Stimulated activated effector memory CD8-positive, alpha-beta T cell treated with anti-CD3 and anti-CD28 coated beads, Interleukin-12 subunit alpha, Interleukin-12 subunit beta, amount 100 ng/mL, for 72 hours (primary cell): ENCODE results near the gene SLAMF8.
A peak's percentile ranks its signal among the peaks of the same experiment; 100 is the strongest.

Source experiments
- ATAC-seq: fragments of 150-1000 bp; cut with Tn5 transposase; 2 replicates; pipeline ENCODE4 v1.10.0; 2021
- DNase-seq, 2 donors: peaks; one replicate each; pipeline ENCODE4 v3.0.0; 2021 to 2022; ENCODE audit warnings: low spot score in 2 of 2
- H3K27ac Mint-ChIP-seq: one replicate; pipeline ENCODE4 v1.8.0; 2022; ENCODE audit warnings: mild to moderate bottlenecking, mixed read lengths
- H3K36me3 Mint-ChIP-seq: one replicate; pipeline ENCODE4 v1.8.0; 2022; ENCODE audit warnings: mild to moderate bottlenecking, mixed read lengths
- H3K4me1 Mint-ChIP-seq: one replicate; pipeline ENCODE4 v1.8.0; 2022; ENCODE audit warnings: mixed read lengths
- H3K4me3 Mint-ChIP-seq: one replicate; pipeline ENCODE4 v1.8.0; 2022; ENCODE audit warnings: mild to moderate bottlenecking, mixed read lengths
- H3K9me3 Mint-ChIP-seq: one replicate; pipeline ENCODE4 v1.8.0; 2022; ENCODE audit warnings: mixed read lengths

Gene SLAMF8

DNA sequence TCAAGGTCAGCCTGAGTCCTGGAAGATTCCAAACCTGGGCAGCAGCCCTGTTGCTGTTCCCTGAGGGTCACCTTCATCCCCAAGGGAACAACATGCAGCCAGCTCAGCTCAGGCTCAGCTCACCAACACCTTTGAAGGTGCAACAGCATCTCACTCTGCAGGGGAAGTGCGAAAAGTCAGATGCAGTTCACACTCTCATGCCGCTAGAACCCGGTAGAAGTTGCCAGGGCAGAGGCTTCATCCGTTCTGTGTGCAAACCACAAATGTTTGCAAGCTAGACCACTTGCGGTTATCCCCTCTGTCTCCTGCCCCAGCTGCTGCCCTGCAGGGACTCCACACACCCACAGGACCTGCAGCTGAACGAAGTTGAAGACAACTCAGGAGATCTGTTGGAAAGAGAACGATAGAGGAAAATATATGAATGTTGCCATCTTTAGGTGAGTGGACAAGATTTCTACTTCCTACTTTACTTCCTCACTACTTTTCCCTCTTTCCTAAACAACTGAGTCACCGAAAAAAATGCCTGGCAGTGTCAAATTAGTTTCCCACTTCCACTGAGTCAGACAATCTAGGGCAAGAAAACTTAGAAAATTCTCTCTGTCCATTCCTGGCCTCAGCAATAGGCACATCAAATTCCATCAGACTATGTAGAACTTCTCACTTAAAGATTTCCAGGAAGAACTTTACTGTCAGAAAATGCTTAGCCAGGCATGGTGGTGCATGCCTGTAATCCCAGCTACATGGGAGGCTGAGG is 26.3 kb upstream of the SLAMF8 start:
- Mint-ChIP-seq H3K4me3 (peak overlapping the region; percentile 59), H3K4me1 (peaks cover 68% of the 10 kb centered on the region), H3K9me3 (no peaks in the 10 kb centered on the region), H3K27ac (peak overlapping the region; percentile 92), H3K36me3 (no peaks in the 10 kb centered on the region)
- peak; percentile 71 for ATAC-seq
- DNase-seq = peak in 1 of 2 donors; percentile 67

DNA sequence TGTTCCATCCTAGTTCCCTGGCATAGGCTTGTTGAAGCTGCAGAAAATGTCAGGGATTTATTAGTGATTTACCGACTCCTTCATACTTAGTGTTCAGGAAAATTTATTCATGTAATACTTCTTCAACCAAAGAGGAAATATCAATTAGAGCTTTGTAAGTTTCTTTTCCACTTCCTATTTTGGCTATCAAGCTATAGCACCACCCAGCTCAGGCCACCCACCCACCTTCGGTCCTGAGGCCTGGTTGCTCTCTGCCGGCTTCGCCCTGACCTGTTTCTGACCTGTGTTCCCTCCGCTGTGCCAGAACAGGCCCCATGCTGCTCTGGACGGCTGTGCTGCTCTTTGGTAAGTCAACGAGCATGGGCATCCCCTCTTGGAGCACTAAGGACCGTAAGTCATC is 24.6 kb upstream of the SLAMF8 start, which contains the start of gene FCRL6:
Gene FCRL6 (plus strand): TSS at position 250 of the 400 bp plus-strand sequence. CDS start 65 bp downstream, at position 315.
- no peak for DNase-seq
- ATAC-seq = no peak
- H3K4me3 Mint-ChIP-seq = peak within 1 kb of the TSS; percentile 59
- no peaks in the 10 kb centered on the region for H3K9me3 Mint-ChIP-seq
- no peaks in the 10 kb centered on the region for H3K36me3 Mint-ChIP-seq
- peak within 1 kb of the TSS; percentile 92 for H3K27ac Mint-ChIP-seq
- peaks cover 85% of the 10 kb centered on the region for H3K4me1 Mint-ChIP-seq

DNA sequence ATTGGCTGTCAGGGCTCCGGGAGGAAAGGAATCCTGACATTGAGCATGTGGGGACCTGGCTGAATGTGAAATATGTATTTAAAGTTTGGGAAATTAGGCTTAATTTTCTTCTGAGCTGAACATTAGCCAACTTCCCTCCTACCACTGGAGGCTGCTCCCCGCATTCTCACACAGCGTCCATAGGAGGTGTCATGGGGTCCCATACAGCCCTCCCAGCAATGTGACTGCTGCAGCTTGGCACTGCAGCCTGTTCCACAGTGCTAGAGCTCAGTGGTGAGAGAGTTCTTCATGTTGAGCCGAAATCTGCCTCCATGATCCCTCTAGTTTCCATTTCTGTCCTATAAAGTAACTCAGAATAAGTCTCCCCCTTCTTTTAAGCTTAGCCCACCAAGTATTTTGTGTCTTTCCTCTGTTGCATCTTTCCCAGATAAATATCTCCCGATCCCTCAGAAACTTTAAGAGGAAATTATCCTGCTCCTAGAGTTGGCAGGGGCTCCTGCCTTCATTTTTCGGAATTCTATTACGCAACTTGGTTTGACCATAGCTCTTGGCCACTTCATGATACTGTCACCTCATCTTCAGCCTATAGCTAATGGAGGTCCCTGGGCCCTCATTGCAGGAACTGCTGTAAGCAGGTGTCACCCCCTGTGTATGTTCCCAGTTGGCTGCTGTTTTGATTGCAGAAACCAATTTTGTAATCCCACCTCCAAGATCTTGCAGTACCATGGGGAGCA is 22.6 kb upstream of the SLAMF8 start:
- H3K4me1 Mint-ChIP-seq = peaks cover 89% of the 10 kb centered on the region

DNA sequence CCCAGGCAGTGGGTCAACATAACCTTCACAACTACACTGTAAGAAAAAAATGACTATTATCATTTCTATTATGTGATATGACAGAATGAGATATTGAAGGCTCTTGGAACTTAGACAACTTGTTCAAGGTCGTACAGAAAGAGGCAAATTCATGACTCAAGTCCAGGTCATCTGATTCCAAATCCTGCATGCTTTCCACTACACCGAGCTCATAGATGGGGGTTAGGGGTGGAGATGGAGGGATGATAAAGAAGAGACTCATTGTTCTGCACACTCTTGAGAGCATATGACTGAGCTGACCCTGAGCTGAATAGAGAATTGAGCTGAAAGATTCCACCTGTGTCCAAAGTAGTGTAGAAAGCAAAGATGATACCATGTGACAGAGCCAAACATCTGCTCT is 21.7 kb upstream of the SLAMF8 start:
- Mint-ChIP-seq H3K9me3 (no peaks in the 10 kb centered on the region), H3K4me3 (no peak overlapping the region), H3K36me3 (no peaks in the 10 kb centered on the region), H3K4me1 (peaks cover 81% of the 10 kb centered on the region), H3K27ac (peak overlapping the region; percentile 46)
- DNase-seq (no peak), ATAC-seq (peak; percentile 47)

More for the DNA sequence above, 22.6 kb upstream of the SLAMF8 start:
- ATAC-seq (peak; percentile 51), DNase-seq (no peak)
- Mint-ChIP-seq H3K9me3 (no peaks in the 10 kb centered on the region), H3K36me3 (no peaks in the 10 kb centered on the region), H3K27ac (peak overlapping the region; percentile 46), H3K4me3 (peak overlapping the region; percentile 59)

DNA sequence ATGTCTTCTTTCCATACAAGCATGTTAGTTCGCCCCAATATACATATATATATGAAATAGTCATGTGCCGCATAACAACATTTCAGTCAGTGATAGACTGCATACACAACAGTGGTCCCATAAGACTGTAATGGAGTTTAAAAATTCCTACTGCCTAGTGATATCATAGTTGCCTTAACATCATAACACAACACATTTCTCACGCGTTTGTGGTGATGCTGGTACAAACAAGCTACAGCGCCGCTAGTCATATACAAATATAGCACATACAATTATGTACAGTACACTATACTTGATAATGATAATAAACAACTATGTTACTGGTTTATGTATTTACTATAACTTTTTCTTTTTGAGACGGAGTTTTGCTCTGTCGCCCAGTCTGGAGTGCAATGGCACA is 10.7 kb upstream of the SLAMF8 start:
- peaks cover 30% of the 10 kb centered on the region for H3K4me1 Mint-ChIP-seq
- H3K4me3 Mint-ChIP-seq = no peak overlapping the region
- no peaks in the 10 kb centered on the region for H3K36me3 Mint-ChIP-seq
- no peak for DNase-seq
- no peak for ATAC-seq
- no peaks in the 10 kb centered on the region for H3K9me3 Mint-ChIP-seq
- no peak overlapping the region for H3K27ac Mint-ChIP-seq

DNA sequence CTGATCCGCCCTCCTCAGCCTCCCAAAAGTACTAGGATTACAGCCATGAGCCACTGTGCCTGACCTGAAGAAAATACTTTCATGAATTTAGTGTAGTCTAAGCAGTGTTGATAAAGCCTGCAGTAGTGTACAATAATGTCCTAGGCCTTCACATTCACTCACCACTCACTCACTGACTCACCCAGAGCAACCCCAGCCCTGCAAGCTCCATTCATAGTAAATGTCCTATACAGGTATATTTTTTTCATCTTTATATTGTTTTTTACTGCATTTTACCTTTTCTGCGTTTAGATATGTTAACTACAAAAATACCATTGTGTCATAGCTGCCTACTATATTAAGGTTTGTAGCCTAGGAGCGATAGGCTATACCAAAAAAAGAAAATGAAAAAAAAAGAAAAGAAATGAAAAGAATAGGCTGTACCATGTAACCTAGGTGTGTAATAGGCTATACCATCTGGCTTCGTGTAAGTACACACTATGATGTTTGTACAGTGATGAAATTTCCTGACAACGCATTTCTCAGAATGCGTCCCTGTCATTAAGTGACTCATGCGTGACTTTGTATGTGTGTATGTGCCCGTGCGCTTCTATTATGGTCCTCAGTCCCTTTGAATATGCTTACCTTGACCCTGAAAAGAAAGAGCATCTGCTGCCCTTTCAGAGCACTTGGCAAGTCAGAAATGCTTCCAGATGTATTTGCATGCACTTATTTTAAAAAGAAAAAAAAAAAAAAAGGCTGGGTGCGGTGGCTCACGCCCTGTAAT is 9.2 kb upstream of the SLAMF8 start:
- no peaks in the 10 kb centered on the region for H3K36me3 Mint-ChIP-seq
- H3K4me3 Mint-ChIP-seq = no peak overlapping the region
- ATAC-seq (peak; percentile 84), DNase-seq (no peak)
- peaks cover 43% of the 10 kb centered on the region for H3K4me1 Mint-ChIP-seq
- no peaks in the 10 kb centered on the region for H3K9me3 Mint-ChIP-seq
- no peak overlapping the region for H3K27ac Mint-ChIP-seq

DNA sequence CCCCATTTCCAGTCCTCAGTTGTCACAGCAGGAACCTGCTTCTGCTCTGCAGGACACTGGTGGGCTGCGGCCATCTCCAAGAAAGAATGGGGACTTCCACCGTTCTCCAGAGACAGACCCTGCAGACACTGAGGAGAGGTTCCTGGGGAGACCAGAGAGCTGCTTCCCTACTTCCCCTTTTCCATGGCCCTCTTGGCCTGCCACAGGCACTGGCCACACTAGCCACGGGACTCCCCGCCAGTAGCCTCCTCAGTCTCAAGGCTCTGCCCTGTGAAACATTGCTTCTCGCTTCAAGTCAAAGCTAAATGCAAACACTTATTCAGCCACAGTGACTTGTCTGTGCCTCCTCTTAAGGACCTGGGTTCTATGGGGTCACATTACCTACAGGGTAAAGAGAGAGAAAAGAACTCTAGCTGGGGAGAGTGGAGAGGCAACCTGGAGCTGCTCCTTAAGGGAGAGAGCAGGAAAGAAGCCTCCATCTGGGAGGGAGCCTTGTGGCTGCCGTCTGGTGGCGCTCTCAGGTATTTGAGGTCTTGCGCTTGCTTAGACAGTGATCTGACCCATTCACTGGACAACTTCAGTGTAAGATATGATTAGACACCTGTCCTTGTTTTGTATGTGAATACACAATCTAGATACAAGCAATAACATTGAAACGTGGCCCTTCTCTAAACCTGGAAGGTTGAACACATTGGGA is 5.4 kb upstream of the SLAMF8 start:
- Mint-ChIP-seq H3K36me3 (no peaks in the 10 kb centered on the region), H3K4me1 (peaks cover 74% of the 10 kb centered on the region), H3K27ac (peak overlapping the region; percentile 32), H3K9me3 (no peaks in the 10 kb centered on the region), H3K4me3 (no peak overlapping the region)
- DNase-seq (no peak), ATAC-seq (no peak)

DNA sequence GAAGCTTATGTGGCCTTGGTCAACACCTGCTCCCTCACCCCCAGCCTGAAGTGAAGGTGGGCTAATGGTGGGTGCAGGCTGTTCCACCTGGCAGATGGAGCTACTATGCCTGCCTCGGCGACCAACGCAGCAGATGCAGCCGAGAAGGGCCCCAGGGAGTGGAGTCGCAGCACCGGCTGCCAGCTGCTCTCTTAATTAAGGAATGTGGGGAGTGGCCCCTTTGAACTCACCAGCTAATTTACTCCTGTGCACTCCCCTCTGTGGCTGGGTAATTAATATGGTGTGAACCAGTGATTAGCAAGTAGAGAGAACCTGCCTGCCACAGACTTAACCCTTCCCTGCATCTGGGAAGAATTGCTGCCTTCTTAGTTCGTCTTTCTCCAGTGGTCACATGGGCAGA is 3.3 kb upstream of the SLAMF8 start:
- Mint-ChIP-seq H3K4me1 (peaks cover 87% of the 10 kb centered on the region), H3K9me3 (no peaks in the 10 kb centered on the region), H3K4me3 (no peak overlapping the region), H3K36me3 (no peaks in the 10 kb centered on the region), H3K27ac (peak overlapping the region; percentile 23)
- no peak for ATAC-seq
- no peak for DNase-seq

DNA sequence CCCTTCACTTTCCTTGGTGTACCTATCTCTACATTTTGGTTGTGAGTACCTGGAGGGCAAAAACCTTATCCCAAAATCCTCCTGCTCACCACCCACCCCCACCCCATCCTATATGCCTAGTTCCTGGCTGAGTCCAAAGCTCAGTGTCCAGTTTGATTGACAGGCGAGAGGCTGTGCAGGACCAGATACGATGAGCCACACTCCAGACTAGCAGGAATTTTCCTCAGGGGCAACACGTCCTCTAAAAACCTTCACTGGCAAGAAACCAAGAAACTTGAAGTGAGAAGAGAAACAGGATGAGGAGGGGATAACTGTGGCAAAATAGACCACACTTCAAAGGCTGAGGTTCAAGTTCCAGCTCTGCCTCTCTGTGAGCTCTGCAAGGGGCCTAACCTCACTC is 1.1 kb upstream of the SLAMF8 start:
- no peak for DNase-seq
- no peaks in the 10 kb centered on the region for H3K36me3 Mint-ChIP-seq
- no peaks in the 10 kb centered on the region for H3K9me3 Mint-ChIP-seq
- peaks cover 92% of the 10 kb centered on the region for H3K4me1 Mint-ChIP-seq
- no peak for ATAC-seq
- H3K27ac Mint-ChIP-seq = peak overlapping the region; percentile 69
- peak overlapping the region; percentile 71 for H3K4me3 Mint-ChIP-seq

DNA sequence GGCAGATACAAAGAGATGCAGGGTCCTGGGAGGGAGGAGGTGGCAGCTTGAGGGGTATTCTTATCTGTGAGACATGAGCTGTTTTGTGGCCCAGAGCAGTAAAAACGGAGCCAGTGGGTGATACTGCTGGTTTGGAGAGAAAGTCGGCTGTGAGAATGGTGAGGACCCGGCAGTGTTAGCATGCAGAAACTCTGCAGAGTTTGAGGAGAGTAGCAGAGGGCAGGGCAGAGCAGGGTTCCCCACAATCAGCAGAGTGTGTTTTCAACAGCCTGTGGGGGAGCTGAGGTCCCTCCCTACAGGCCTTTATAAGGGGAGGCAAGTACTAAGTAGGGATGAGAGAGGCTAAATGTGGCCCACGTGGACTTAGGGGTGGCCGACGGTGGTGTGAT is 423 bp downstream of the SLAMF8 start:
- Mint-ChIP-seq H3K9me3 (no peaks in the 10 kb centered on the region), H3K36me3 (no peaks in the 10 kb centered on the region), H3K4me3 (peak overlapping the region; percentile 71), H3K4me1 (peaks cover 83% of the 10 kb centered on the region), H3K27ac (peak overlapping the region; percentile 86)
- DNase-seq (no peak), ATAC-seq (peak; percentile 43)

DNA sequence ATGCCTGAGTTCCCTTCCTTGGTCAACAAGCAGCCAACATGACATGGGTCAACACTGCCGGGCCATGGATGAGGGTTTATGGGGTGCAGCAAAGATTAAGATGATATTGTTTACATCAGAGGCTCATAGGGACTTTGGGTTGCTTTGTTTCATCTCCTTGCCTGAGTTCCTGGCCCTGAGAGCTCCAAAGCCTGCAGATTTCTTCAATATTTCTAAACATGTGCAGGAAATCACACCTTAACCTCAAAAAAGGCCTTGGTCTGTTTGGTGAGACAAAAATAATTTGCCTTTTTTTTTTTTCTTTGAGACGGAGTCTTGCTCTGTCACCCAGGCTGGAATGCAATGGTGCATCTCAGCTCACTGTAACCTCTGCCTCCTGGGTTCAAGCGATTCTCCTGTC is 876 bp downstream of the SLAMF8 start:
- no peaks in the 10 kb centered on the region for H3K9me3 Mint-ChIP-seq
- peak overlapping the region; percentile 71 for H3K4me3 Mint-ChIP-seq
- ATAC-seq (no peak), DNase-seq (no peak)
- H3K27ac Mint-ChIP-seq = peak overlapping the region; percentile 86
- H3K4me1 Mint-ChIP-seq = peaks cover 78% of the 10 kb centered on the region
- no peaks in the 10 kb centered on the region for H3K36me3 Mint-ChIP-seq

DNA sequence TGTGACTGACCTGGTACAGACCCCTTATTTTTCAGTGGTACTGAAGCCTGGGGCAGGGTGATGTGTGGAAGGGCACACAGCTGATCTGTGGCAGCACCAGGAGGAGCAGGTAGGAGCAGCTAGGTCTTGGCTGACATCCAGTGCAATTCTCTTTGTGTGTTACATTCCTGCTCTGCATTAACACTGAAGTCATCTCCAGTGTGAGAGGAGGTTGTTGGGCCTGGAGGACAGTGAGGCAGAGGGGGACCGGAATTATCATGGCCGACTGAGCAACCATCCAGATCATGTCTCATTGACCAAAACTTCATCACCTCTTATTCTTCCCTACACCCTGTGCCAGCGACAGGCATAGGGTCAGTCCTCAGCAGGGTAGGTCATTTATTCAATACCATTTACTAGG is 1.5 kb downstream of the SLAMF8 start:
- Mint-ChIP-seq H3K4me1 (peaks cover 72% of the 10 kb centered on the region), H3K9me3 (no peaks in the 10 kb centered on the region), H3K27ac (no peak overlapping the region), H3K36me3 (no peaks in the 10 kb centered on the region), H3K4me3 (peak overlapping the region; percentile 71)
- DNase-seq (no peak), ATAC-seq (no peak)

DNA sequence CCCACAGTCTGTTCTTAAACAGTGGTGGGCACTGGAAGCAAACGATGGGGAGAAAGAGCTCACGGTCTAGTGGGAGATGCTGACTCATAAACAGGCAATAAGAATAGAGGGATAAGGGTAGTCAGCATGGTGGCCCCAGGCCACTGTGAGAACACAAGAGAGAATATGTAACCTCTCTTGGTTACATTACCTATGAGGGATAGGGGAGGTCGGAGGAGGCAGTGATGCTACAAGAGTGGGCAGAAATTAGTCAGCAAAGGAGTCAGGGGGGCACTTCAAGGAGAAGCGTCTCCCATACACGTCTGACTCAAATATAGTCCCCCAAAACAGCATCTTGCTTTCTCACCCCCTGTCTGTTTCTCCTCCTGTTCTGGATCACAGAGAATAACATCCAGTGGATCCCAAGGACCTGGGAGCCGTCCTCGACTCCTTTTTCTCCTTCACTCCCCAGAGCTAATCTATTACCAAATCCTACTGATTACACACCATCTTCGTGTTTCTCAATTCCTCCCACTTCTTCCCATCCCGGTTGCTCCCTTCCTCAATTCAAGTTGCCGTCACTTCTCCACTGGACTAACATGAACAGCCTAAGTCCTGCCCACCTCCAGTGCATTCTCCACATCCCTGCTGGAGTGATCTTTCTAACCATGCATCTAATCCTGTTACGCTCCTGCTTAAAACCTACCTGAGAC is 2.1 kb downstream of the SLAMF8 start:
- no peak overlapping the region for H3K27ac Mint-ChIP-seq
- DNase-seq = no peak
- no peak for ATAC-seq
- H3K9me3 Mint-ChIP-seq = no peaks in the 10 kb centered on the region
- peak overlapping the region; percentile 71 for H3K4me3 Mint-ChIP-seq
- H3K4me1 Mint-ChIP-seq = peaks cover 66% of the 10 kb centered on the region
- no peaks in the 10 kb centered on the region for H3K36me3 Mint-ChIP-seq

DNA sequence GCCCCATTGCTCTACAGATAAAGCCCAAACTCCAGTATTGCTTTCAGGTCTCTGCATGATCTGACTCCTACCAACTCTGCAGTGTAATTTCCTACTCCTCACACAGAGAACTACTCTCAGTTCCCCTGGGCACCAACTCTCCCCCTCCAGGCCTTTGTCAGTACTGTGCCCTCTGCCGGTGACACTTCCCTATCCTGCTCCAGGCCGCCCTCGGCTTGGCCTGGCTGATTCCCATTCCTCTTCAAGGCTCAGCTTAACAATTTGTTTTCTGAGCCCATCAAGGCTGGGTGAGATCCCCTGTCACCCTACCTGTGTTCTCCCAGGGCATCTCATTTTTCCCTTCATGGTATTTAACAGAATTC is 2.6 kb downstream of the SLAMF8 start:
- H3K27ac Mint-ChIP-seq = no peak overlapping the region
- H3K4me1 Mint-ChIP-seq = peaks cover 61% of the 10 kb centered on the region
- DNase-seq (no peak), ATAC-seq (no peak)
- H3K4me3 Mint-ChIP-seq = no peak overlapping the region
- H3K36me3 Mint-ChIP-seq = no peaks in the 10 kb centered on the region
- H3K9me3 Mint-ChIP-seq = no peaks in the 10 kb centered on the region
